Hindlimb muscle (tissue), 1 donor: ENCODE results near the gene UQCRC2. TPM values are rescaled to one million over a fixed set of nuclear protein-coding genes. Genes with fewer than 3 reads are reported as not detected.
A peak's percentile ranks its signal among the peaks of the same experiment; 100 is the strongest.
"Not testable (repeated sequence)": the region's sequence is repeated elsewhere in the genome, so short reads cannot be mapped to it uniquely, and the experiment has no call there.

Experiments
- DNase-seq: peaks from one replicate; pipeline ENCODE4 v3.0.0-alpha.2; 2013
- polyA plus RNA-seq: library from polyadenylated mRNA; unstranded; fragments of 120-200 nt; gene quantifications from one replicate; pipeline ENCODE4 v1.2.1, GENCODE V29; 2013; ENCODE audit not compliant: insufficient read length

Gene UQCRC2
- polyA plus RNA-seq, 1 donor = 291 TPM

- DNase-seq = no peak
Measured at GRCh38 chr16:21984062-21984461, 30.9 kb downstream of the UQCRC2 start.

- DNase-seq = no peak
Measured at GRCh38 chr16:21985524-21985923, 32.4 kb downstream of the UQCRC2 start.

GRCh38 chr16:21986692-21987246 lies 33.6 kb downstream of the UQCRC2 start:
- no peak for DNase-seq

GRCh38 chr16:21987498-21987897 lies 34.3 kb downstream of the UQCRC2 start:
- DNase-seq = no peak

GRCh38 chr16:21989133-21989532 lies 36.0 kb downstream of the UQCRC2 start:
- DNase-seq = no peak

- no peak for DNase-seq
Measured at GRCh38 chr16:21989751-21990150, 36.6 kb downstream of the UQCRC2 start.

GRCh38 chr16:21990381-21990944 lies 37.3 kb downstream of the UQCRC2 start:
- DNase-seq = no peak

GRCh38 chr16:21991621-21992020 lies 38.5 kb downstream of the UQCRC2 start:
- DNase-seq = no peak

GRCh38 chr16:21994856-21995465 lies 41.8 kb downstream of the UQCRC2 start:
- DNase-seq = no peak

GRCh38 chr16:21996923-21997696 lies 43.9 kb downstream of the UQCRC2 start:
- DNase-seq = no peak

GRCh38 chr16:21997697-21998480 lies 44.7 kb downstream of the UQCRC2 start:
- DNase-seq = peak; percentile 9

GRCh38 chr16:22001591-22001990 lies 48.4 kb downstream of the UQCRC2 start:
- no peak for DNase-seq

GRCh38 chr16:22002047-22002446 lies 48.9 kb downstream of the UQCRC2 start:
- DNase-seq = not testable (repeated sequence)

GRCh38 chr16:22003195-22003594 lies 50.0 kb downstream of the UQCRC2 start:
- no peak for DNase-seq

- no peak for DNase-seq
Measured at GRCh38 chr16:22004341-22004740, 51.2 kb downstream of the UQCRC2 start.

- no peak for DNase-seq
Measured at GRCh38 chr16:22005746-22006145, 52.6 kb downstream of the UQCRC2 start.

- DNase-seq = no peak
Measured at GRCh38 chr16:22006636-22007035, 53.5 kb downstream of the UQCRC2 start.

- peak; percentile 9 for DNase-seq
Measured at GRCh38 chr16:22007159-22007508, 54.0 kb downstream of the UQCRC2 start.

GRCh38 chr16:22007509-22008214 lies 54.5 kb downstream of the UQCRC2 start, which contains the start of gene MOSMO:
Gene MOSMO (plus strand): TSS chr16:22008111. CDS start chr16:22008302, 191 bp downstream.
- peak; percentile 71 for DNase-seq

GRCh38 chr16:22008215-22009059 lies 55.3 kb downstream of the UQCRC2 start:
- no peak for DNase-seq

GRCh38 chr16:22010902-22011301 lies 57.7 kb downstream of the UQCRC2 start:
- DNase-seq = no peak
